ENCODE results near the gene U2AF1L4.

GRCh38 chr19:35722461-35722860 is 22.8 kb downstream of the U2AF1L4 start:
- no peak for TF ChIP-seq POLR2A (IDR thresholded peaks at IDR 0.05)
- no peak for TF ChIP-seq CTCF (IDR thresholded peaks at IDR 0.05)
